GM12864 (cell line): Measurements from ENCODE around the gene HMSD.

Experiments
- DNase-seq: peaks from one replicate; pipeline ENCODE4 v3.0.0-alpha.2; 2011; ENCODE audit warnings: low read depth
- H3K4me3 ChIP-seq: 2 replicates; pipeline ENCODE4 v1.5.1; 2011; ENCODE audit warnings: mild to moderate bottlenecking, low read depth, low read length, control low read depth
- CTCF ChIP-seq: IDR thresholded peaks from 2 replicates; pipeline ENCODE4 v1.5.1; 2011; ENCODE audit warnings: low read depth, mild to moderate bottlenecking, moderate library complexity, low read length, control low read depth, inconsistent platforms; ENCODE audit errors: missing control alignments

HMSD gene

GRCh38 chr18:63965716-63966330 is 16.7 kb downstream of the HMSD start:
- DNase-seq = no peak

GRCh38 chr18:63969942-63970808 is 21.1 kb downstream of the HMSD start, which contains the start of gene SERPINB8:
TSS of gene SERPINB8 (plus strand) at chr18:63970081. CDS start at chr18:63978309, 8,228 bp downstream.
- no peak for TF ChIP-seq CTCF
- peak within 1 kb of the TSS; percentile 79 for H3K4me3 ChIP-seq
- peak; percentile 65 for DNase-seq

More at GRCh38 chr18:63965716-63966330, 16.7 kb downstream of the HMSD start:
- no peak for TF ChIP-seq CTCF
- no peak overlapping the region for H3K4me3 ChIP-seq

GRCh38 chr18:63970809-63971205 is 21.7 kb downstream of the HMSD start:
- peak overlapping the region; percentile 79 for H3K4me3 ChIP-seq
- no peak for TF ChIP-seq CTCF
- no peak for DNase-seq

- peak overlapping the region; percentile 79; the same call in 1 of the 2 replicates for H3K4me3 ChIP-seq
These were observed 22.4 kb downstream of the HMSD start for GRCh38 chr18:63971320-63972001.

GRCh38 chr18:63972002-63972376 is 22.9 kb downstream of the HMSD start:
- no peak for TF ChIP-seq CTCF
- no peak for DNase-seq
- H3K4me3 ChIP-seq = no peak overlapping the region

More at GRCh38 chr18:63971320-63972001, 22.4 kb downstream of the HMSD start:
- DNase-seq = no peak
- TF ChIP-seq CTCF = no peak

GRCh38 chr18:63974991-63975390 is 25.9 kb downstream of the HMSD start:
- peak; percentile 36 for TF ChIP-seq CTCF
- DNase-seq = no peak
- H3K4me3 ChIP-seq = no peak overlapping the region
